Measurements from ENCODE around the gene ZNF254.

The ZNF254 gene

DNA sequence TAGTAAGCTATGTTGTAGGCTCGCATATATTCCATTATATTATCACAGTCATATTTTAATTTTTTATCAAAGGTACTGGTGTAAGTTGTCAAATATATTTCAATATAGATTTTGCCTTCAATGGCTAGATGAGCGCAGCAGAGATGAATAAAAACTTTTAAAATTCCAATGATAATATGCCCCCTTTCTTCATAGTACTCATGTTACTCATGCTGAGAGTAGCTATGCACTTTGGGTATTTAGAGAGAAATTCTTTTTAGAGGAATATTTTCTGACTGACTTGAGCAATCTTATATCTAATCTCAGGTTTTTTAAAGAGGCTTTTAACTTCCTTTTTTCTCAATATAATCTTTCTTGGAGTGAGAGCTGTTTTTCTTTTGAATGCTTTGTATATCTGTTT is 11.4 kb downstream of the ZNF254 start:
- Histone ChIP-seq H3K9me3 (ENCODE audit: control insufficient read depth, insufficient read depth, low read depth, low read length) (no peaks in the 10 kb centered on the region), H3K4me3 (ENCODE audit: low read depth, low read length) (no peak overlapping the region), H3K36me3 (ENCODE audit: control insufficient read depth in 2 of 2, insufficient read depth in 1 of 2, low read length in 2 of 2) (peaks cover 2 to 7% of the 10 kb centered on the region in 2 experiments), H3K4me1 (ENCODE audit: control insufficient read depth, insufficient read depth, low read length) (no peaks in the 10 kb centered on the region), H3K27ac (ENCODE audit: extremely low read depth, low read depth, low read length) (no peak overlapping the region)
- CTCF ChIA-PET = interaction anchor here (0.9 kb wide), 1 partner anchor 11 kb away, joined by 3 read pairs; the partner anchor contains the start of gene ZNF254
- POLR2A ChIA-PET = interaction anchor here (2.6 kb wide), 1 partner anchor 11 kb away, joined by 13 read pairs; the partner anchor contains the start of gene ZNF254
- TF ChIP-seq KLF10 (tag by site-specific recombination; IDR thresholded peaks at IDR 0.05) (no peak), ZNF426 (tag by site-specific recombination; IDR thresholded peaks at IDR 0.05) (no peak), ZNF549 (tag by site-specific recombination; IDR thresholded peaks at IDR 0.05) (no peak), ZNF133 (tag by site-specific recombination; IDR thresholded peaks at IDR 0.05) (no peak), KLF8 (tag by site-specific recombination; IDR thresholded peaks at IDR 0.05) (no peak), ZNF266 (tag by site-specific recombination; IDR thresholded peaks at IDR 0.05; ENCODE audit: low read depth) (no peak), KLF1 (tag by site-specific recombination; IDR thresholded peaks at IDR 0.05) (no peak), ZNF23 (tag by site-specific recombination; IDR thresholded peaks at IDR 0.05; ENCODE audit: borderline replicate concordance) (no peak), GFI1B (tag by site-specific recombination; IDR thresholded peaks at IDR 0.05) (no peak), ZNF747 (tag by site-specific recombination; IDR thresholded peaks at IDR 0.05) (no peak), ZNF223 (tag by site-specific recombination; IDR thresholded peaks at IDR 0.05) (no peak), ZNF544 (tag by site-specific recombination; IDR thresholded peaks at IDR 0.05) (no peak), HOXA7 (CRISPR knock-in tag; IDR thresholded peaks at IDR 0.05; ENCODE audit: borderline replicate concordance) (no peak), SP7 (tag by site-specific recombination; IDR thresholded peaks at IDR 0.05) (no peak), HOXD13 (CRISPR knock-in tag; IDR thresholded peaks at IDR 0.05; ENCODE audit: borderline replicate concordance) (no peak)
- TF ChIP-seq, protein P1, sequence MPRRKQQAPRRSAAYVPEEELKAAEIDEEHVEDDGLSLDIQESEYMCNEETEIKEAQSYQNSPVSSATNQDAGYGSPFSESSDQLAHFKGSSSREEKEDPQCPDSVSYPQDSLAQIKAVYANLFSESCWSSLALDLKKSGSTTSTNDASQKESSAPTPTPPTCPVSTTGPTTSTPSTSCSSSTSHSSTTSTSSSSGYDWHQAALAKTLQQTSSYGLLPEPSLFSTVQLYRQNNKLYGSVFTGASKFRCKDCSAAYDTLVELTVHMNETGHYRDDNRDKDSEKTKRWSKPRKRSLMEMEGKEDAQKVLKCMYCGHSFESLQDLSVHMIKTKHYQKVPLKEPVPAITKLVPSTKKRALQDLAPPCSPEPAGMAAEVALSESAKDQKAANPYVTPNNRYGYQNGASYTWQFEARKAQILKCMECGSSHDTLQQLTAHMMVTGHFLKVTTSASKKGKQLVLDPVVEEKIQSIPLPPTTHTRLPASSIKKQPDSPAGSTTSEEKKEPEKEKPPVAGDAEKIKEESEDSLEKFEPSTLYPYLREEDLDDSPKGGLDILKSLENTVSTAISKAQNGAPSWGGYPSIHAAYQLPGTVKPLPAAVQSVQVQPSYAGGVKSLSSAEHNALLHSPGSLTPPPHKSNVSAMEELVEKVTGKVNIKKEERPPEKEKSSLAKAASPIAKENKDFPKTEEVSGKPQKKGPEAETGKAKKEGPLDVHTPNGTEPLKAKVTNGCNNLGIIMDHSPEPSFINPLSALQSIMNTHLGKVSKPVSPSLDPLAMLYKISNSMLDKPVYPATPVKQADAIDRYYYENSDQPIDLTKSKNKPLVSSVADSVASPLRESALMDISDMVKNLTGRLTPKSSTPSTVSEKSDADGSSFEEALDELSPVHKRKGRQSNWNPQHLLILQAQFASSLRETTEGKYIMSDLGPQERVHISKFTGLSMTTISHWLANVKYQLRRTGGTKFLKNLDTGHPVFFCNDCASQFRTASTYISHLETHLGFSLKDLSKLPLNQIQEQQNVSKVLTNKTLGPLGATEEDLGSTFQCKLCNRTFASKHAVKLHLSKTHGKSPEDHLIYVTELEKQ (tag by site-specific recombination; IDR thresholded peaks at IDR 0.05; ENCODE audit: borderline replicate concordance) = no peak
- TF ChIP-seq, protein P2, sequence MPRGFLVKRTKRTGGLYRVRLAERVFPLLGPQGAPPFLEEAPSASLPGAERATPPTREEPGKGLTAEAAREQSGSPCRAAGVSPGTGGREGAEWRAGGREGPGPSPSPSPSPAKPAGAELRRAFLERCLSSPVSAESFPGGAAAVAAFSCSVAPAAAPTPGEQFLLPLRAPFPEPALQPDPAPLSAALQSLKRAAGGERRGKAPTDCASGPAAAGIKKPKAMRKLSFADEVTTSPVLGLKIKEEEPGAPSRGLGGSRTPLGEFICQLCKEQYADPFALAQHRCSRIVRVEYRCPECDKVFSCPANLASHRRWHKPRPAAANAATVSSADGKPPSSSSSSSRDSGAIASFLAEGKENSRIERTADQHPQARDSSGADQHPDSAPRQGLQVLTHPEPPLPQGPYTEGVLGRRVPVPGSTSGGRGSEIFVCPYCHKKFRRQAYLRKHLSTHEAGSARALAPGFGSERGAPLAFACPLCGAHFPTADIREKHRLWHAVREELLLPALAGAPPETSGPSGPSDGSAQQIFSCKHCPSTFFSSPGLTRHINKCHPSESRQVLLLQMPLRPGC (tag by site-specific recombination; IDR thresholded peaks at IDR 0.05) = no peak

DNA sequence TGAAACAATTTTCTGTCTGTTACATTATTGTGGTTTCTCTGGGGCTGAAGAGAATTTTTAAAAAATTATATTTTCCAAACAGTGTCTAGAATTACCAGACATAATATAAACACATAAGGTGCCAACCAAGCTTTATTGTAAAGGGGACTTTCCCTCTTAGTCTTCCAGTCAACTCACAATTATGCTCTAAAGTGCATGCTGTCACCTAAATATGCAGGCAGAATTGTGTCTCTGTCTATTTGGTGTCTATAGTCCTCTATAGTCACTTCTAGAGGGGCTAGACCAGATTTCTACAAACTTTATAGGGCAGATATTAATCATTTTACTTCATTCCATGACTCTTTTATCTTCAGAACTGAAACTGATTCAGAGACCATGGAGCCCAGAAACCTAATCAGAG is 12.8 kb downstream of the ZNF254 start:
- Histone ChIP-seq H3K27ac (ENCODE audit: extremely low read depth, low read depth, low read length) (no peak overlapping the region), H3K36me3 (ENCODE audit: control insufficient read depth in 2 of 2, insufficient read depth in 1 of 2, low read length in 2 of 2) (peaks cover 6 to 10% of the 10 kb centered on the region in 2 experiments), H3K9me3 (ENCODE audit: control insufficient read depth, insufficient read depth, low read depth, low read length) (no peaks in the 10 kb centered on the region), H3K4me3 (ENCODE audit: low read depth, low read length) (no peak overlapping the region), H3K4me1 (ENCODE audit: control insufficient read depth, insufficient read depth, low read length) (no peaks in the 10 kb centered on the region)
- POLR2A ChIA-PET = interaction anchor here (0.6 to 2.6 kb wide), 2 partner anchors 10 to 13 kb away, joined by 3 to 13 read pairs; partner anchors contain the start of gene ZNF254
- CTCF ChIA-PET = no interaction called here
- TF ChIP-seq ZNF23 (tag by site-specific recombination; IDR thresholded peaks at IDR 0.05; ENCODE audit: borderline replicate concordance) (no peak), FEZF1 (tag by site-specific recombination; IDR thresholded peaks at IDR 0.05) (no peak), ZSCAN16 (tag by site-specific recombination; IDR thresholded peaks at IDR 0.05) (no peak), KLF1 (tag by site-specific recombination; IDR thresholded peaks at IDR 0.05) (no peak), ZNF76 (tag by site-specific recombination; IDR thresholded peaks at IDR 0.05; ENCODE audit: borderline replicate concordance, low read depth) (no peak), ZNF274 (IDR thresholded peaks at IDR 0.05; ENCODE audit: low read length) (no peak), ZNF274 (tag by site-specific recombination; IDR thresholded peaks at IDR 0.05; ENCODE audit: borderline replicate concordance) (no peak), ZNF426 (tag by site-specific recombination; IDR thresholded peaks at IDR 0.05) (no peak), ZNF768 (tag by site-specific recombination; IDR thresholded peaks at IDR 0.05) (no peak)
- TF ChIP-seq, protein P2 (tag by site-specific recombination; IDR thresholded peaks at IDR 0.05) = no peak
- TF ChIP-seq, protein P3, sequence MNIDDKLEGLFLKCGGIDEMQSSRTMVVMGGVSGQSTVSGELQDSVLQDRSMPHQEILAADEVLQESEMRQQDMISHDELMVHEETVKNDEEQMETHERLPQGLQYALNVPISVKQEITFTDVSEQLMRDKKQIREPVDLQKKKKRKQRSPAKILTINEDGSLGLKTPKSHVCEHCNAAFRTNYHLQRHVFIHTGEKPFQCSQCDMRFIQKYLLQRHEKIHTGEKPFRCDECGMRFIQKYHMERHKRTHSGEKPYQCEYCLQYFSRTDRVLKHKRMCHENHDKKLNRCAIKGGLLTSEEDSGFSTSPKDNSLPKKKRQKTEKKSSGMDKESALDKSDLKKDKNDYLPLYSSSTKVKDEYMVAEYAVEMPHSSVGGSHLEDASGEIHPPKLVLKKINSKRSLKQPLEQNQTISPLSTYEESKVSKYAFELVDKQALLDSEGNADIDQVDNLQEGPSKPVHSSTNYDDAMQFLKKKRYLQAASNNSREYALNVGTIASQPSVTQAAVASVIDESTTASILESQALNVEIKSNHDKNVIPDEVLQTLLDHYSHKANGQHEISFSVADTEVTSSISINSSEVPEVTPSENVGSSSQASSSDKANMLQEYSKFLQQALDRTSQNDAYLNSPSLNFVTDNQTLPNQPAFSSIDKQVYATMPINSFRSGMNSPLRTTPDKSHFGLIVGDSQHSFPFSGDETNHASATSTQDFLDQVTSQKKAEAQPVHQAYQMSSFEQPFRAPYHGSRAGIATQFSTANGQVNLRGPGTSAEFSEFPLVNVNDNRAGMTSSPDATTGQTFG (tag by site-specific recombination; IDR thresholded peaks at IDR 0.05; ENCODE audit: borderline replicate concordance) = no peak
- TF ChIP-seq, protein P4, sequence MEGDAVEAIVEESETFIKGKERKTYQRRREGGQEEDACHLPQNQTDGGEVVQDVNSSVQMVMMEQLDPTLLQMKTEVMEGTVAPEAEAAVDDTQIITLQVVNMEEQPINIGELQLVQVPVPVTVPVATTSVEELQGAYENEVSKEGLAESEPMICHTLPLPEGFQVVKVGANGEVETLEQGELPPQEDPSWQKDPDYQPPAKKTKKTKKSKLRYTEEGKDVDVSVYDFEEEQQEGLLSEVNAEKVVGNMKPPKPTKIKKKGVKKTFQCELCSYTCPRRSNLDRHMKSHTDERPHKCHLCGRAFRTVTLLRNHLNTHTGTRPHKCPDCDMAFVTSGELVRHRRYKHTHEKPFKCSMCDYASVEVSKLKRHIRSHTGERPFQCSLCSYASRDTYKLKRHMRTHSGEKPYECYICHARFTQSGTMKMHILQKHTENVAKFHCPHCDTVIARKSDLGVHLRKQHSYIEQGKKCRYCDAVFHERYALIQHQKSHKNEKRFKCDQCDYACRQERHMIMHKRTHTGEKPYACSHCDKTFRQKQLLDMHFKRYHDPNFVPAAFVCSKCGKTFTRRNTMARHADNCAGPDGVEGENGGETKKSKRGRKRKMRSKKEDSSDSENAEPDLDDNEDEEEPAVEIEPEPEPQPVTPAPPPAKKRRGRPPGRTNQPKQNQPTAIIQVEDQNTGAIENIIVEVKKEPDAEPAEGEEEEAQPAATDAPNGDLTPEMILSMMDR (tag by site-specific recombination; IDR thresholded peaks at IDR 0.05) = no peak
